Colonic mucosa (tissue), 4 donors: ENCODE measurements around the gene MET. TPM values are rescaled to one million over a fixed set of nuclear protein-coding genes. Genes with fewer than 3 reads are reported as not detected.

Experiments
- DNase-seq: peaks from one replicate; pipeline ENCODE4 v3.0.0-alpha.2; 2020
- H3K27ac ChIP-seq: fragments of 200-600 bp; one replicate; pipeline ENCODE4 v1.8.0; 2021
- H3K27me3 ChIP-seq: fragments of 200-600 bp; one replicate; pipeline ENCODE4 v1.8.0; 2021
- H3K36me3 ChIP-seq: fragments of 200-600 bp; one replicate; pipeline ENCODE4 v1.8.0; 2021
- H3K4me1 ChIP-seq: fragments of 200-600 bp; one replicate; pipeline ENCODE4 v1.8.0; 2021; ENCODE audit warnings: mild to moderate bottlenecking
- H3K4me3 ChIP-seq: fragments of 200-600 bp; one replicate; pipeline ENCODE4 v1.8.0; 2021
- H3K9ac ChIP-seq, 2 donors: one replicate each; pipeline ENCODE4 v1.7.0; 2013; ENCODE audit warnings: control low read depth in 2 of 2, low read depth in 2 of 2, low read length in 2 of 2
- H3K9me3 ChIP-seq: fragments of 200-600 bp; one replicate; pipeline ENCODE4 v1.8.0; 2021
- intact Hi-C: fragments of 100-400 bp; cut with DNase I; formaldehyde crosslinking; loops from one replicate; pipeline ENCODE4 v1.14.1; 2022
- total RNA-seq, 2 donors: library from RNA; stranded (reverse); fragmentation: NEBNext Ultra II Directional in 1 of 2; extraction: Animal tissue kit (Norgen Biotek cat#: 25700) in 1 of 2; gene quantifications; one replicate each; pipeline ENCODE4 v1.2.1, GENCODE V29; 2021
- TF ChIP-seq, protein P1 (sequence below): fragments of 200-600 bp; IDR thresholded peaks from one replicate; pipeline ENCODE4 v1.8.0; 2022; ENCODE audit warnings: antibody characterized with exemption, mild to moderate bottlenecking
- donor health status: healthy.
- donor health status: DM: no; HTN: no; CAD: no.
- donor health status: DM: no; HTN: no; CAD: no.

MET gene
- total RNA-seq, 2 donors from 2014 or later = 38.3 to 45.3 TPM

DNA sequence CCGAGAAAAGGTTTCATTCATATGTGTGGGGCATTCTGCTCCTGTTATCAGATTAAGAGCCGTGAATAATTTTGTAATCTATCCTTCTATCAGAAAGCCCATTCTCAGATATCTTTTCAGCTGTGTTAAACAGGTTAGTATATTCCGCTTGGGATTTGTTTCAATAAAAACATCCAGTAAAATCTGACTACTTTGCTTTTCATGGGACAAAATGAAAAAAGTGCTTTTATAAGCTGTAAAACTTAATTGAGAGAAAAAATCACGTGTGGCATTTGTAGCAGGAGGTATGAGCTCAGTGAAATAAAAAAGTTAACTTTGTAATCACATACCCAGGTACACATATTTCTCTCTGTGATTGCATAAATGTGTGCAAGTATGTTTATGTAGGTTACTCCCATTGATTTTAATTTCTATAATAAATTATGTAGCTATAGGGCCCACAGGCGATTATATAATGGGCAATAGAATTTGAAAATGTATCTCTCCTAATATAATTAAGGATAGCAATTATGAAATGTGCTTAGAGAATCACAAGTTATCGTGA is 3.9 kb downstream of the MET start:
- Histone ChIP-seq H3K9ac (no peak overlapping the region), H3K36me3 (no peaks in the 10 kb centered on the region), H3K4me3 (no peak overlapping the region), H3K9me3 (no peaks in the 10 kb centered on the region), H3K27ac (no peak overlapping the region), H3K27me3 (peaks cover 3% of the 10 kb centered on the region), H3K4me1 (no peaks in the 10 kb centered on the region)
- TF ChIP-seq, protein P1, sequence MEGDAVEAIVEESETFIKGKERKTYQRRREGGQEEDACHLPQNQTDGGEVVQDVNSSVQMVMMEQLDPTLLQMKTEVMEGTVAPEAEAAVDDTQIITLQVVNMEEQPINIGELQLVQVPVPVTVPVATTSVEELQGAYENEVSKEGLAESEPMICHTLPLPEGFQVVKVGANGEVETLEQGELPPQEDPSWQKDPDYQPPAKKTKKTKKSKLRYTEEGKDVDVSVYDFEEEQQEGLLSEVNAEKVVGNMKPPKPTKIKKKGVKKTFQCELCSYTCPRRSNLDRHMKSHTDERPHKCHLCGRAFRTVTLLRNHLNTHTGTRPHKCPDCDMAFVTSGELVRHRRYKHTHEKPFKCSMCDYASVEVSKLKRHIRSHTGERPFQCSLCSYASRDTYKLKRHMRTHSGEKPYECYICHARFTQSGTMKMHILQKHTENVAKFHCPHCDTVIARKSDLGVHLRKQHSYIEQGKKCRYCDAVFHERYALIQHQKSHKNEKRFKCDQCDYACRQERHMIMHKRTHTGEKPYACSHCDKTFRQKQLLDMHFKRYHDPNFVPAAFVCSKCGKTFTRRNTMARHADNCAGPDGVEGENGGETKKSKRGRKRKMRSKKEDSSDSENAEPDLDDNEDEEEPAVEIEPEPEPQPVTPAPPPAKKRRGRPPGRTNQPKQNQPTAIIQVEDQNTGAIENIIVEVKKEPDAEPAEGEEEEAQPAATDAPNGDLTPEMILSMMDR = no peak
- intact Hi-C loops = no loop called here
- no peak for DNase-seq

GRCh38 chr7:116678780-116679179 is 6.8 kb downstream of the MET start:
- H3K36me3 ChIP-seq = no peaks in the 10 kb centered on the region
- H3K4me3 ChIP-seq = no peak overlapping the region
- no peak overlapping the region for H3K9ac ChIP-seq
- intact Hi-C loops = no loop called here
- H3K9me3 ChIP-seq = no peaks in the 10 kb centered on the region
- no peak overlapping the region for H3K27ac ChIP-seq
- H3K27me3 ChIP-seq = peaks cover 3% of the 10 kb centered on the region
- TF ChIP-seq, protein P1 = no peak
- H3K4me1 ChIP-seq = no peaks in the 10 kb centered on the region
- DNase-seq = no peak

- intact Hi-C loops = no loop called here
- Histone ChIP-seq H3K27me3 (peaks cover 3% of the 10 kb centered on the region), H3K36me3 (no peaks in the 10 kb centered on the region), H3K4me3 (no peak overlapping the region), H3K4me1 (no peaks in the 10 kb centered on the region), H3K9me3 (no peaks in the 10 kb centered on the region), H3K9ac (no peak overlapping the region), H3K27ac (no peak overlapping the region)
- TF ChIP-seq, protein P1 = no peak
- DNase-seq = no peak
These were observed 7.5 kb downstream of the MET start for GRCh38 chr7:116679500-116679899.

DNA sequence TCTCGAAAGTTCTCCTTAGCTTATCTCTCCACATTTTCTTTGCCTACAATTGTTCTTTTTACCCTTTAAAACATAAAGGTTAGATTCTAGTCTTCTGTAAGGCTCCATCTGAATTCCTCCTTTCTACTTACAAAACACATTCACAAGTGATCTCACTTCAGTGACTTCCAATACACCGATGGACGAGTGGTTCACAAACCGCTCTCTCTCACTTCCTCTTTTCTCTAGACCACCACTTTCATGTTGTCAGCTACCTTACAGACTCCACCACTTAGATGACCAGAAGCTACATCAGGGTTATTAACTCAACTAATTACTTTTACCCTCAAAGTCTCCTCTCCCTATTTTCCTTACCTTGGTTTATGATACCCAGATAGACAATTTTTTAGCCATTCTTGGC is 11.8 kb downstream of the MET start:
- intact Hi-C loops = no loop called here
- H3K4me3 ChIP-seq = no peak overlapping the region
- H3K9me3 ChIP-seq = no peaks in the 10 kb centered on the region
- H3K4me1 ChIP-seq = peaks cover 6% of the 10 kb centered on the region
- H3K27ac ChIP-seq = no peak overlapping the region
- H3K27me3 ChIP-seq = no peaks in the 10 kb centered on the region
- no peaks in the 10 kb centered on the region for H3K36me3 ChIP-seq
- DNase-seq = no peak
- H3K9ac ChIP-seq = no peak overlapping the region
- TF ChIP-seq, protein P1 = no peak

DNA sequence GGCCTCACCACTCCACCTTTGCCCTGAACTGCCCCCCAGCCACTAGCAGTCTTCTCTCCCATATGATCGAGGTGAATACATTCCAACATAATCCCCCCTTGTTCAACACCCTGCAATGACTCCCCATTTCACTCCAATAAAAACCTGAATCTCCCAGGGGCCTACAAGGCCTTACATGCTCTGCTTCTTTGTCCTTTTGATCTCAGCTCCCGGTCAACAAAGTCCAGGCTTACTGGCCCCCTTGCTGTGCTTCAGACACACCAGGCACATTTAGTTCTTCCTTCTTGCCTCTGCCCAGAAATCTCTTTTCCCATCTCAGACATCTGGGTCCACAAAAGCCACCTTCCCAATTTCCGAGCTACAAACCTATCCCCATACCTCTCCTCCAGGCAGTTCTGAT is 14.0 kb downstream of the MET start:
- DNase-seq = no peak
- intact Hi-C loops = no loop called here
- Histone ChIP-seq H3K27me3 (no peaks in the 10 kb centered on the region), H3K36me3 (no peaks in the 10 kb centered on the region), H3K9me3 (no peaks in the 10 kb centered on the region), H3K9ac (no peak overlapping the region), H3K4me3 (no peak overlapping the region), H3K4me1 (peaks cover 6% of the 10 kb centered on the region), H3K27ac (no peak overlapping the region)
- TF ChIP-seq, protein P1 = no peak
